T-helper 1 cell treated with Interleukin-12 subunit alpha and Interleukin-12 subunit beta and Interleukin-4 antibody, amounts not matched to agents 30 ng/mL and 1 ng/mL, for 36 hours (primary cell): ENCODE measurements around the gene MT1A. TPM values are rescaled to one million over a fixed set of nuclear protein-coding genes. Genes with fewer than 3 reads are reported as not detected.
"Not testable (repeated sequence)": the region's sequence is repeated elsewhere in the genome, so short reads cannot be mapped to it uniquely, and the experiment has no call there.

Experiments used
- intact Hi-C: fragments of 100-400 bp; cut with micrococcal nuclease; formaldehyde crosslinking; loops from one replicate; pipeline ENCODE4 v1.15.1; 2024
- total RNA-seq: library from RNA; stranded (reverse); gene quantifications from 2 replicates; pipeline ENCODE4 v1.2.3, GENCODE V29; 2022

Gene MT1A
- total RNA-seq, 1 donor from 2014 or later = not detected

- intact Hi-C loops = loop anchor here (2.0 to 5.0 kb wide), 5 partner anchors 95 to 1128 kb away; partner anchors contain the start of genes HERPUD1 and KATNB1
Measured at GRCh38 chr16:56609463-56609921, 29.0 kb upstream of the MT1A start.

- intact Hi-C loops = loop anchor here (1.0 kb wide), 1 partner anchor 379 kb away; the partner anchor contains the start of gene NLRC5
Measured at GRCh38 chr16:56610017-56610608, 28.4 kb upstream of the MT1A start.

GRCh38 chr16:56610609-56611111, 27.8 kb upstream of the MT1A start:
- intact Hi-C loops = loop anchor here (1.0 kb wide), 1 partner anchor 379 kb away; the partner anchor contains the start of gene NLRC5

- intact Hi-C loops = no loop called here
Measured at GRCh38 chr16:56611281-56611833, 27.1 kb upstream of the MT1A start.

GRCh38 chr16:56613706-56614105, 24.8 kb upstream of the MT1A start:
- intact Hi-C loops = no loop called here

GRCh38 chr16:56614549-56614991, 23.9 kb upstream of the MT1A start:
- intact Hi-C loops = no loop called here

GRCh38 chr16:56615353-56615752, 23.1 kb upstream of the MT1A start:
- intact Hi-C loops = no loop called here

GRCh38 chr16:56616608-56617211, 21.8 kb upstream of the MT1A start:
- intact Hi-C loops = loop anchor here (1.0 kb wide), 2 partner anchors 8 to 9 kb away; partner anchors contain the start of genes MT1E and MT2A

GRCh38 chr16:56617212-56618085, 21.0 kb upstream of the MT1A start:
- intact Hi-C loops = loop anchor here (1.0 kb wide), 2 partner anchors 8 to 9 kb away; partner anchors contain the start of genes MT1E and MT2A

- intact Hi-C loops = no loop called here
Measured at GRCh38 chr16:56618138-56618537, 20.3 kb upstream of the MT1A start.

- intact Hi-C loops = no loop called here
Measured at GRCh38 chr16:56620339-56620897, 18.0 kb upstream of the MT1A start.

GRCh38 chr16:56621665-56622445, 16.6 kb upstream of the MT1A start:
- intact Hi-C loops = not testable (repeated sequence)

GRCh38 chr16:56623184-56623583, 15.3 kb upstream of the MT1A start:
- intact Hi-C loops = not testable (repeated sequence)

GRCh38 chr16:56623637-56624036, 14.8 kb upstream of the MT1A start:
- intact Hi-C loops = no loop called here

GRCh38 chr16:56625140-56625942, 13.1 kb upstream of the MT1A start, which contains the start of gene MT1E:
Gene MT1E (plus strand): TSS chr16:56625781. CDS start chr16:56625852, 71 bp downstream.
- intact Hi-C loops = loop anchor here (1.0 kb wide), 8 partner anchors 8 to 77 kb away; partner anchors contain the start of genes MT1F, MT1X and MT2A

- intact Hi-C loops = loop anchor here (1.0 kb wide), 8 partner anchors 8 to 76 kb away; partner anchors contain the start of genes MT1F, MT1X and MT2A
Measured at GRCh38 chr16:56625943-56626654, 12.4 kb upstream of the MT1A start.

GRCh38 chr16:56626685-56627084, 11.8 kb upstream of the MT1A start:
- intact Hi-C loops = no loop called here
